Neural cell (in vitro differentiated cells): ENCODE measurements around the gene APBA1. TPM values are rescaled to one million over a fixed set of nuclear protein-coding genes. Genes with fewer than 3 reads are reported as not detected.
A peak's percentile ranks its signal among the peaks of the same experiment; 100 is the strongest.

Experiments used
- H2AFZ ChIP-seq: fragments of 200-600, 300-800 bp; sonication (generic), shearing (Covaris generic); 2 replicates; pipeline ENCODE4 v1.6.0; 2014; ENCODE audit warnings: low read depth, mild to moderate bottlenecking, antibody characterized with exemption, low read length, moderate library complexity
- H3F3A ChIP-seq: fragments of 200-600 bp; shearing (Covaris generic); 2 replicates; pipeline ENCODE4 v1.6.1; 2016; ENCODE audit warnings: mild to moderate bottlenecking, moderate library complexity, mixed read lengths, antibody characterized with exemption, low read length; ENCODE audit not compliant: insufficient read depth, poor library complexity, severe bottlenecking
- H3K27ac ChIP-seq: fragments of 200-600, 300-800 bp; sonication (generic), shearing (Covaris generic); 2 replicates; pipeline ENCODE4 v1.5.1; 2014; ENCODE audit warnings: mild to moderate bottlenecking, low read length, moderate library complexity
- H3K27me3 ChIP-seq: fragments of 300-800, 200-600 bp; sonication (generic), shearing (Covaris generic); 2 replicates; pipeline ENCODE4 v1.6.0; 2014; ENCODE audit warnings: mild to moderate bottlenecking, low read depth, low read length, moderate library complexity; ENCODE audit not compliant: insufficient read depth
- H3K36me3 ChIP-seq: fragments of 300-800, 200-600 bp; sonication (generic), shearing (Covaris generic); 2 replicates; pipeline ENCODE4 v1.5.1; 2014; ENCODE audit warnings: mild to moderate bottlenecking, antibody characterized with exemption, low read length, moderate library complexity; ENCODE audit not compliant: insufficient read depth
- H3K4me2 ChIP-seq: fragments of 300-800, 200-600 bp; sonication (generic), shearing (Covaris generic); 2 replicates; pipeline ENCODE4 v1.6.0; 2014; ENCODE audit warnings: mild to moderate bottlenecking, low read length
- H3K4me3 ChIP-seq: fragments of 300-800, 200-600 bp; sonication (generic), shearing (Covaris generic); 2 replicates; pipeline ENCODE4 v1.5.1; 2014; ENCODE audit warnings: mild to moderate bottlenecking, low read length, moderate library complexity
- H3K79me2 ChIP-seq: fragments of 200-600 bp; shearing (Covaris generic); replicated peaks from 2 replicates; pipeline ENCODE4 v1.6.0; 2014; ENCODE audit warnings: mild to moderate bottlenecking, low read length, moderate library complexity; ENCODE audit not compliant: insufficient read depth
- H3K9ac ChIP-seq: fragments of 300-800, 200-600 bp; sonication (generic), shearing (Covaris generic); 2 replicates; pipeline ENCODE4 v1.6.1; 2016; ENCODE audit warnings: mild to moderate bottlenecking, low read length, mixed read lengths
- H3K9me2 ChIP-seq: fragments of 200-600 bp; shearing (Covaris generic); 2 replicates; pipeline ENCODE4 v1.6.1; 2016; ENCODE audit warnings: mild to moderate bottlenecking, low read length, mixed read lengths; ENCODE audit not compliant: insufficient read depth
- H3K9me3 ChIP-seq: fragments of 200-600, 300-800 bp; sonication (generic), shearing (Covaris generic); 2 replicates; pipeline ENCODE4 v1.6.1; 2016; ENCODE audit warnings: mild to moderate bottlenecking, mixed run types, low read length, moderate library complexity, mixed read lengths
- H4K20me1 ChIP-seq: fragments of 200-600 bp; shearing (Covaris generic); 2 replicates; pipeline ENCODE4 v1.6.1; 2016; ENCODE audit warnings: mild to moderate bottlenecking, mixed run types; ENCODE audit not compliant: insufficient read depth
- CTCF ChIP-seq: fragments of 450-650 bp; IDR thresholded peaks from 2 replicates; pipeline ENCODE4 v1.5.1; 2014; ENCODE audit warnings: antibody characterized with exemption, mild to moderate bottlenecking, moderate library complexity; ENCODE audit not compliant: poor library complexity, severe bottlenecking
- EP300 ChIP-seq: fragments of 450-650 bp; conservative IDR thresholded peaks from 2 replicates; pipeline ENCODE4 v1.6.1; 2014; ENCODE audit warnings: antibody characterized with exemption, mild to moderate bottlenecking, moderate library complexity; ENCODE audit not compliant: poor library complexity, severe bottlenecking
- EZH2 ChIP-seq: fragments of 200-600, 300-800 bp; shearing (Covaris generic), sonication (generic); IDR thresholded peaks from 2 replicates; pipeline ENCODE4 v1.6.1; 2014; ENCODE audit warnings: antibody characterized with exemption, low read length, borderline replicate concordance, mild to moderate bottlenecking; ENCODE audit not compliant: insufficient read depth, poor library complexity, severe bottlenecking
- MXI1 ChIP-seq: fragments of 450-650 bp; conservative IDR thresholded peaks from 2 replicates; pipeline ENCODE4 v1.6.1; 2014; ENCODE audit warnings: antibody characterized with exemption, mild to moderate bottlenecking; ENCODE audit not compliant: poor library complexity, severe bottlenecking
- POLR2AphosphoS5 ChIP-seq: IDR thresholded peaks from 2 replicates; pipeline ENCODE4 v1.6.1; 2012
- RAD21 ChIP-seq: fragments of 450-650 bp; conservative IDR thresholded peaks from 2 replicates; pipeline ENCODE4 v1.6.1; 2014; ENCODE audit warnings: antibody characterized with exemption, mild to moderate bottlenecking, moderate library complexity
- REST ChIP-seq: IDR thresholded peaks from 2 replicates; pipeline ENCODE4 v1.6.1; 2012; ENCODE audit warnings: borderline replicate concordance
- SMC3 ChIP-seq: fragments of 450-650 bp; conservative IDR thresholded peaks from 2 replicates; pipeline ENCODE4 v1.6.1; 2014; ENCODE audit warnings: antibody characterized with exemption, mild to moderate bottlenecking, moderate library complexity; ENCODE audit not compliant: poor library complexity
- TAF1 ChIP-seq: IDR thresholded peaks from 2 replicates; pipeline ENCODE4 v1.6.1; 2012; ENCODE audit warnings: low read depth
- polyA plus RNA-seq: library from polyadenylated mRNA; depleted of rRNA; stranded (reverse); fragments of >200 nt; gene quantifications from 2 replicates; pipeline ENCODE4 v1.2.3, GENCODE V29; 2014

The APBA1 gene
- polyA plus RNA-seq, 1 donor from 2014 or later: 10.9 TPM

- peaks cover 3% of the 10 kb centered on the region for H3K9me3 ChIP-seq
- no peak for TF ChIP-seq RAD21
- no peak for TF ChIP-seq SMC3
- no peak for TF ChIP-seq TAF1
- no peak for TF ChIP-seq CTCF
- no peak for TF ChIP-seq POLR2AphosphoS5
- TF ChIP-seq MXI1: no peak
- TF ChIP-seq EP300: no peak
- no peak for TF ChIP-seq EZH2
- no peak for TF ChIP-seq REST
- no peaks in the 10 kb centered on the region for H3K27me3 ChIP-seq
- H3K4me2 ChIP-seq: no peak overlapping the region
- no peak overlapping the region for H3K4me3 ChIP-seq
- H4K20me1 ChIP-seq: no peaks in the 10 kb centered on the region
- H2AFZ ChIP-seq: no peak overlapping the region
- peaks cover 7% of the 10 kb centered on the region for H3K36me3 ChIP-seq
- no peaks in the 10 kb centered on the region for H3F3A ChIP-seq
- no peak overlapping the region for H3K27ac ChIP-seq
- no peaks in the 10 kb centered on the region for H3K79me2 ChIP-seq
- H3K9ac ChIP-seq: no peak overlapping the region
- H3K9me2 ChIP-seq: no peaks in the 10 kb centered on the region
These were observed 246.9 kb downstream of the APBA1 start for GRCh38 chr9:69425136-69425801.

- H3K9ac ChIP-seq: no peak overlapping the region
- H4K20me1 ChIP-seq: no peaks in the 10 kb centered on the region
- H2AFZ ChIP-seq: no peak overlapping the region
- no peak for TF ChIP-seq POLR2AphosphoS5
- TF ChIP-seq REST: no peak
- TF ChIP-seq RAD21: peak; percentile 99
- TF ChIP-seq SMC3: peak; percentile 98
- no peak for TF ChIP-seq TAF1
- no peak for TF ChIP-seq EP300
- peak; percentile 34 for TF ChIP-seq MXI1
- TF ChIP-seq CTCF: peak; percentile 95
- TF ChIP-seq EZH2: no peak
- H3K79me2 ChIP-seq: no peaks in the 10 kb centered on the region
- no peaks in the 10 kb centered on the region for H3K27me3 ChIP-seq
- H3K9me2 ChIP-seq: no peaks in the 10 kb centered on the region
- H3K4me2 ChIP-seq: no peak overlapping the region
- H3K27ac ChIP-seq: no peak overlapping the region
- H3K4me3 ChIP-seq: no peak overlapping the region
- H3K9me3 ChIP-seq: peaks cover 3% of the 10 kb centered on the region
- peaks cover 4% of the 10 kb centered on the region for H3K36me3 ChIP-seq
- H3F3A ChIP-seq: no peaks in the 10 kb centered on the region
These were observed 250.0 kb downstream of the APBA1 start for GRCh38 chr9:69421908-69422801.
